Jurkat, Clone E6-1 (cell line): ENCODE results near the gene UROC1. TPM values are rescaled to one million over a fixed set of nuclear protein-coding genes. Genes with fewer than 3 reads are reported as not detected.

Experiments used
- DNase-seq: peaks from one replicate; pipeline ENCODE4 v3.0.0-alpha.2; 2011; ENCODE audit warnings: low read depth, low spot score
- H3K4me3 ChIP-seq: 2 replicates; pipeline ENCODE4 v1.5.1; 2011; ENCODE audit warnings: mild to moderate bottlenecking, low read length, control low read depth, moderate library complexity
- polyA plus RNA-seq: library from polyadenylated mRNA; unstranded; fragments of >200 nt; gene quantifications from one replicate; pipeline ENCODE4 v1.2.1, GENCODE V29; 2012; ENCODE audit warnings: missing spikeins; ENCODE audit not compliant: insufficient read length, insufficient read depth

UROC1 gene
- not detected for polyA plus RNA-seq

- no peak within 1 kb of the TSS for H3K4me3 ChIP-seq
- DNase-seq: no peak
Observed at GRCh38 chr3:126517291-126517951, at the start of gene UROC1. UROC1 (minus strand) TSS chr3:126517773; CDS start chr3:126517719, 54 bp downstream.

DNA sequence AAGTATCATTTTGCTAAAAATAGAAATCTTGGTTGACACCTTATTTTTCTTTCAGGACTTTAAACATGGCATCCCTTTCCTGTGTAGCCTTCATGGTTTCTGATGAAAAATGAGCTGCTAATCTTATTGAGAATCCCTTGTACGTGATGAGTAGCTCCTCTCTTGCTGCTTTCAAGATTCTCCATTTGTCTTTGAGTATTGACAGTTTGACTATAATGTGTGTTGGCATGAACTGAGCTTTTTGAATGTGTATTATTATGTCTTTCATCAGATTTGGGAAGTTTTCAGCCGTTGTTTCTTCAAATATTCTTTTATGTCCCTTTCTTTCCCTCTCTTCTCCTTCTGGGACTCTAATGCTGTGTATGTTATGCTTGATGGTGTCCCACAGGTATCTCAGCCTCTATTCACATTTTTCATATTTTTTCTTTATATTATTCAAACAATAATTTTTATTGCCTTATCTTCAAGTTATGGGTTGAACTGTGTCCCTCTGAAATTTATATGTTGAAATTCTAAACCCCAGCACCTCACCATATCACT is 45.2 kb upstream of the UROC1 start:
- DNase-seq: no peak
- no peak overlapping the region for H3K4me3 ChIP-seq

- DNase-seq: no peak
- H3K4me3 ChIP-seq: no peak within 1 kb of the TSS
Observed at GRCh38 chr3:126558336-126559071, 40.9 kb upstream of the UROC1 start, which contains the start of gene C3orf22. C3orf22 (minus strand) TSS chr3:126558932; CDS start chr3:126553390, 5,542 bp downstream.

DNA sequence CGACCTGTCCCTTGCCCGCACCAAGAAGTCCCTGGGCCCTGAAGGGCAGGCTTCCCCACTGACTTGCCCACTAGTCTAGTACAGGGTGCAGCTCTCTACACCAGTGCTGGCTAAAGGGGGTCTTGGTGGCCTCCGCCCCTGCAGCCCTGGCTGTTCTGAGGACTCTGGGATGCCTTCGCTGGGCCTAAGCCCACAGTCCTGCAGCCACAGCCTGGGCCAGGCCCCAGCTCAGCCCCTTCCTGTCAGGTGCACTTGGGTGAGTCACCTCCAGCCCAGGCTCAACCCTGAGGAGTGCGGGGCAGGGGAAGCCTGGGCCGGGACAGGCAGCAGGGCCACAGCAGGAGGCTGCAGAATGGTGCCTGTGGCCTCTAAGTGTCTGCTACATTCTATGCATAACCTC is 40.2 kb upstream of the UROC1 start:
- no peak for DNase-seq
- no peak overlapping the region for H3K4me3 ChIP-seq

DNA sequence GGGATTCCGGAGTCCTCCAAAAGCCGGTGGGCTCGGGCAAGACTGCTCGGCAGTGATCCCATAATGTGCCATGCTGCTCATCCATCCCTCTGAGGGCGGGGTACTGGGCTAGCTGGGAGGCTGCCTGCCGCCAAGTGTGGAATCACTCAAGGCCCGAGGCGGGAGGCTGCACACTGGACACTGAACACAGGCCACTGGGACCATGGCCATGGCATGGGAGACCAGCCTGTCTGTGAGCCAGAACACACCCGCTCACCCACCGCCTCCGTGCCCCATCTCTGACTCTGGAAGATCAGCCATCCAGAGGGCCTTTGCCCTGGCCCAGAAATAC is 39.8 kb upstream of the UROC1 start:
- no peak overlapping the region for H3K4me3 ChIP-seq
- no peak for DNase-seq

DNA sequence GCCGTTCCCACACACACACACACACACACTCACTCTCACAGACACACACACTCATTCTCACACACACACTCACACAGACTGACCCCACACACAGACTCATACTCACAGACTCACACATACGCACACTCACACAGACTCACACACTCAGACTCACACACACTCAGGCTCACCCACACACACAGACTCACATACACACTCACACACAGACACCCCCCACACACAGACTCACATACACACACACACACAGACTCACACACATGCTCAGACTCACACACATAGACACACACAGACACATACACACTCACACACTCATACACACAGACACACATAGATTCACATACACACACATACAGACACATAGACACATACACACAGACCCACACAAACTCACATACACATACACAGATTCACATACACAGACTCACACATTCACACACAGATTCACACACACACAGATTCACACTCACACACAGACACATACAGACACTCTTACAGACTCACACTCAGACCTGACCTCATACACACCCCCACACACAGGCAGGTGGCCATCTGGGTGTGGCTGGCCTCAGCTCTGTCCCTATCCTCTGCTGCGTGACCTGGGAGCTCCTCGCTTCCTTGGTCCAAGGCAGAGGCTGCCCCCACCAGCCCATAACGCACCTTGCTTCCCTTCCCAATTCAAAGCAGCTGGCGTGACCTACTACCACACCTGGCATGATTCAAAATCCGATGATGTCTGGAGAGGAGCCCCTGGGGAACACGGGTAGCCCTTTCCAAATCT is 39.3 kb upstream of the UROC1 start:
- no peak for DNase-seq
- no peak overlapping the region for H3K4me3 ChIP-seq

DNA sequence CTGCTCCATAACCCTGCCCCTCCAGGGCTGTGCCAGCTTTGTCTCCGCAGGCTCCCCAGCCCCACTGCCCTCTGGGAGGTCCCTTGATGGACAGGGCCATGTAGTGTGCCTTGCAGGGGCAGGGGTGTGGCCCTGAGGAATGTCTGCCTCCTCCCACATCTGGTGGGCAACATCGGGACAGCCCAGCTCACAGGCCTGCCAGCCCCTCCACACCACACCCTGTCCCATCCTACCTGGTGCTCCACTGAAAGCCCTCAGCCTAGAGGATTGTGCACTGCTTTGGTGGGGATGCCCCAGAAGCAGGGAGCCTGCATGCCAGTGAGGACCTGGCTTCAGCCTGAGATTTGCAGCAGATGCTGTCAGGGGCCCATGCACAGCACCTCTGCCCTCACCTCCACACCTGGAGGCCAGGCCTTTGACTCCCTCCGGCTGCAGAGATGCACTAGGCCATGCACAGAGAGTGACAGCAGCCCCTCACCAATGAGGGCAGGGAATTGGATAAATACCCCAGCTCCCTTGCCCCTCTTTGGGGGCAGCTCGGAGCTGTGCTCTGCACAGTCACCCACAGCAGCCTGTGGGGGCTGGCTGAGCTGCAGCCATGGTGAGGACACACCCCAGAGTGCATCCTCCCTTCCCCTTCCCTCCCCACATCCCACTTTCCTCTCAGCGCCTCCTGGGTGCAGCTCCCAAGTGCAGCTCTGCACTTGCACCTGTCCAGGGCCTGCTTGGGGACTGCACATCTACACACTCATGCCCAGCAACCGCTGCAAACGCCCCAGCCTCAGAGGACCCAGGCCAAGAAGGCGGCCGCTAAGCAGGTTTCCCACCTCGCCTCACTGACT is 38.4 kb upstream of the UROC1 start:
- no peak overlapping the region for H3K4me3 ChIP-seq
- DNase-seq: no peak

GRCh38 chr3:126554560-126555525 is 37.3 kb upstream of the UROC1 start:
- DNase-seq: no peak
- no peak overlapping the region for H3K4me3 ChIP-seq

DNA sequence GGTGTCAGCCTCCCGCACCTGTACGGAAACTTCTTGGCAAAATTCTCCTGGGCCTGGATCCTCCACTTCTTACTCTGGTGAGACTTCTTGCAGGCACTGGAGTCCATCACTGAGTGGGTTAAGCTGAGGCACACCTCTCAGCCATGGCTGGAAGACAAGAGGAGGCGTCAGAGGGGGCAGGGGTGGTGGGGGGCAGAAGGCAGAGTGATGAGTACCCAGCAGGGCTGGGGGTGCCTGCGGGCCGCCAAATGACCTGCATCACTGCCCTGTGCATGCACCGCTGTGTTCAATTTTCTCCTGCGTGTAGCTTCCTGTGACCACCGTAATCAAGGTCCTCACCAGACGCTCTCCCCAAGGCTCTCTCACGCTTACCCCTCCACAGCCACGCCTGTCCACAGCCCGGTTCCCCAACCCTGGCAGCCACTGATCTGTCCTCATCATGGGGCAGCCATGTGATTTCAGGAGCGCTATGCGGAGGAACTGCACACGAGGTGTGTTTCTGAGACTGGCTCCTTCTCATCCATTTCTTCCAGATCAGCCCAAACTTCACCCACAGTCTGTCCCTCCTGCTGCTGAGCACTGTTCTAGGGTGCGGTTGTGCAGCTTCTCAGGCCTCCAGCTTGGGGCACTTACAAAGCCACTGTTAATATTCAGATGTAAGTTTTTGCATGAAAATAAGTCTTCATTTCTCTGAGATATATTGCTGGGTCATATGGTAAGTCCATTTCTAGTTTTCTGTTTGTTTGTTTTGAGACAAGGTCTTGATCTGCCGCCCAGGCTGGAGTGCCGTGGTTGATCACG is 35.9 kb upstream of the UROC1 start:
- DNase-seq: no peak
- no peak overlapping the region for H3K4me3 ChIP-seq

DNA sequence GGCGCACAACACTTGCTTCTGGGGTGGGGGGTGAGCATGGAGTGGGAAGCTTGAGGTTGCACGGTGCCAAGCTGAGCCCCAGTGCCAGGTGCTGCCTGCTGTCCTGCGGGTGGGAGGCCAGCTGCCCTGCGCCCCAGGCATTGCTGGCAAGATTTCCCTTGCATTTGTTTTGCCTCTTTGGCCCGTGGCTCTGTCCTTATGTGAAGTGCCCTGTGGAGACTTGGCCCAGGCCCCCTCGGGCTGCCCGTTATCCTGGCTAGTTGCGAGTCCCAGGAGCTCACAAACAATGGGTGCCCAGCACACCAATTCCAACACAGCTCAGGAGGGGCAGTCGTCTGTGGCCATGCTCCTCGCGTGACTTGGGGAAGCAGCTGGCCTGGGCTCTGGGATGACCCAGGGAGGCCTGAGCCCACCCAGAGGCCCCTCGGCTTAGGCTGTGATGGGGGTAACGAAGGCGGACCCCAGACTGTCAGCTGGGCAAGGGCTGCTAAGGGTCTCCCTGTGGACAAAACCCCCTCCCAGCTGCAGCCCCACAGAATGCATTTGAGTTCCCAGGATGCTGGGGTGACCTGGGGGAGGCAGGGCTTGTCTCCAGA is 35.2 kb upstream of the UROC1 start:
- DNase-seq: no peak
- H3K4me3 ChIP-seq: no peak overlapping the region

DNA sequence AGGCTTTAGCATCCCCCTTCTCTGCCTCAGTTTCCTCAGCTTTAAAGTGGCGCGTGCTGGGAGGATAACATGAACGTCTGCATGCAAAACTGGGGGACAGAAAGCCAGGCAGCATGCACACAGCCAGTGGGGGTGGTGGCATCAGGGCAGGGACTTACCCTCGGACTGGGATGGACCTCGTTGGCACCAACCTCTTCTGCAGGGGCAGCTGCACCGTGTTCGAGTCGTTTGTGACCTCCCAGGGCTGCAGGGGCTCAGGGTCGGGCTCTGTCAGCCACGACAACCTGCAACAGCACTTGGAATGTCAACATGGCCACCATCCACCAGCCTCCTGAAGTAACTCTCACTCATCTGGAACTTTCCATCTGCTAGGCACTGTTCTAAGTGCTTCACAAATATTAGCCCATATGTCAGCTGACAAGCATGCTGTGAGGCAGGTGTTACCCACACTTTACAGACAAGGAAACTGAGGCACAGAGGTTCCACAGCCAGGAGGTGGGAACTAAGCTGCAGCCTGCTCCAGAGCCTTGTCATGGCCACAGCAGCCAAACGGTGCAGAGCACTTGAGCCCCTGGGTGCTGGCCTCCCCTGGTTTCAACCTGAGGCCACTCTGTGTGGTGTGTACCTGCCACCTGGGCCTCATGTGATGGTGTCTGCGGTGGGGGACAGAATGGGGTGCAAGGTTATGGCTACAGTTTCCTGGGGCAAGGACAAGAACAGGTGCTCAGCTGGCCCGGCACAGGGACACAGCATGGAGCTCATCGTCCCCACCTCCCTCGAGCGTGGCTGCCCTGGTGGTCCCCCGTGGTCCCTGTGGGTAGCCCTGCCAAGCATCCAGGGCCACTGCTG is 34.5 kb upstream of the UROC1 start:
- H3K4me3 ChIP-seq: no peak overlapping the region
- DNase-seq: no peak

GRCh38 chr3:126551121-126551838 is 33.7 kb upstream of the UROC1 start:
- no peak overlapping the region for H3K4me3 ChIP-seq
- no peak for DNase-seq

DNA sequence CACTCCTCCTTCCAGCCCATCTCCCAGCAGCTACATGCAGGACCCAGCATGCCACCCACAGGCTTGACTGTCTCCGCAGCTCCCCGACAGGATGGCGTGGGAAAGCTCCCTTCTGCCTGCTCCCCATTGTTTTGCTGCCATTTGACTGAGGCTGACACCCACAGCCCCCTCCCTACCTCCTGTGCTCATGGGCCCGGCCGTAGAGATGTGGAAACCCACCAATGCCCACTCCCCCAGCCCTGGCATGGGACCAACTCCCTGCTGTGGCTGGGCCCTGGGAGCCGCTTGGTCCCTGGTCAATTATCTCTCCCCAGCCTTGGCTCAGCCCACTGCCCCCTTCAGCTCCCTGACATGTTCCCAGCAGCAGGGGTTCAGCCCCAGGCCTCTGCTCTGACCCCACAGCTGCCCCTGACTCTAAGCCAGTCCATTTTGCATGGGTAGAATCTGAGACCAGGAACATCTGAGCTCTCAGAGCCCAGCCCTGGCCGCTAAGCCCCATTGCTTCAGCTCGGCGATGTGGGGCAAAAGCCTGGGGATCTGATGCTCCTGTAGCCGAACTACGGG is 33.0 kb upstream of the UROC1 start:
- no peak for DNase-seq
- no peak overlapping the region for H3K4me3 ChIP-seq

- no peak for DNase-seq
- H3K4me3 ChIP-seq: no peak overlapping the region
Observed at GRCh38 chr3:126549861-126550487, 32.4 kb upstream of the UROC1 start.
